HL-60 (cell line): ENCODE data around the gene FOXO6.

Experiments
- CTCF ChIP-seq: IDR thresholded peaks from one replicate; pipeline ENCODE4 v1.5.1; 2011; ENCODE audit warnings: low read length, control low read depth, inconsistent platforms; ENCODE audit not compliant: insufficient read depth
- GABPA ChIP-seq: IDR thresholded peaks from 2 replicates; pipeline ENCODE4 v1.6.1; 2012; ENCODE audit warnings: low read depth
- POLR2AphosphoS5 ChIP-seq: IDR thresholded peaks from 2 replicates; pipeline ENCODE4 v1.6.1; 2012; ENCODE audit warnings: low read depth
- REST ChIP-seq: IDR thresholded peaks from 2 replicates; pipeline ENCODE4 v1.6.1; 2012; ENCODE audit warnings: low read depth; ENCODE audit not compliant: insufficient replicate concordance

DNA sequence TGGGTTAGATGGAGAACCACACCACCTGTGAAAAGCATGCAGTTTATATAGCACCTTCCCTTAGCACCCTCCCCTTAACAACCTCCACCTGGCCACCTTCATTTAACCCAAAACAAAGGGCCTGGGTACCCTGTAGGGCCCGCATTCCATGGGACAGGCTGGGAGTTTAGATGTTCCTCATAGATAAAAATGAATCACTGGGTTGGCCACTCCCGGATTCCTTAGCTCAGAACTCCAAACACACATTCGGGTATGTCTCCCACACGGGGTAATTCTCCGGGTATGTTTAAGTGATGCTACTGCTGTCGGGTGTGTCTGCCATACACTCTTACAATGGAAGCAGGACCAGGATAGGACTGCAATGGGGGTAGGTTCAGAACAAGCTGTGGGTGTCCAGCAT is 43.9 kb upstream of the FOXO6 start:
- TF ChIP-seq CTCF (no peak), POLR2AphosphoS5 (no peak), GABPA (no peak), REST (no peak)
